NOMO-1 treated with DMSO at 0.1 percent for 48 hours (cell line): ENCODE results near the gene PSMD5.
A peak's percentile ranks its signal among the peaks of the same experiment; 100 is the strongest.
"Not testable (repeated sequence)": the region's sequence is repeated elsewhere in the genome, so short reads cannot be mapped to it uniquely, and the experiment has no call there.

Experiments used
- DNase-seq: peaks from one replicate; lab custom pipeline; 2025; ENCODE audit not compliant: unreplicated experiment; lab: John Stamatoyannopoulos, UW

The PSMD5 gene

GRCh38 chr9:120815075-120815474 lies 27.6 kb downstream of the PSMD5 start:
- DNase-seq: no peak

- no peak for DNase-seq
Observed at GRCh38 chr9:120808931-120809330, 33.8 kb downstream of the PSMD5 start.

GRCh38 chr9:120807607-120808379 lies 34.9 kb downstream of the PSMD5 start:
- DNase-seq: no peak

GRCh38 chr9:120804784-120805363 lies 37.8 kb downstream of the PSMD5 start:
- not testable (repeated sequence) for DNase-seq

GRCh38 chr9:120801441-120801840 lies 41.3 kb downstream of the PSMD5 start:
- DNase-seq: no peak

- DNase-seq: peak; percentile 81
Observed at GRCh38 chr9:120792898-120793765, 49.6 kb downstream of the PSMD5 start, which contains the start of gene FBXW2. TSS of gene FBXW2 (minus strand) at chr9:120793416. CDS start at chr9:120788258, 5,158 bp downstream.

- DNase-seq: no peak
Observed at GRCh38 chr9:120791161-120791560, 51.6 kb downstream of the PSMD5 start.

- peak; percentile 5 for DNase-seq
Observed at GRCh38 chr9:120787933-120788332, 54.8 kb downstream of the PSMD5 start.

GRCh38 chr9:120783602-120784047 lies 59.1 kb downstream of the PSMD5 start:
- DNase-seq: peak; percentile 97

GRCh38 chr9:120781236-120781635 lies 61.5 kb downstream of the PSMD5 start:
- no peak for DNase-seq

- DNase-seq: no peak
Observed at GRCh38 chr9:120780367-120780766, 62.4 kb downstream of the PSMD5 start.

GRCh38 chr9:120779227-120779626 lies 63.5 kb downstream of the PSMD5 start:
- no peak for DNase-seq

- peak; percentile 12 for DNase-seq
Observed at GRCh38 chr9:120778758-120779157, 64.0 kb downstream of the PSMD5 start.

GRCh38 chr9:120777229-120777628 lies 65.5 kb downstream of the PSMD5 start:
- no peak for DNase-seq

- DNase-seq: no peak
Observed at GRCh38 chr9:120776788-120777187, 65.9 kb downstream of the PSMD5 start.

GRCh38 chr9:120775859-120776258 lies 66.9 kb downstream of the PSMD5 start:
- DNase-seq: no peak

- no peak for DNase-seq
Observed at GRCh38 chr9:120774719-120775118, 68.0 kb downstream of the PSMD5 start.

GRCh38 chr9:120773256-120773655 lies 69.5 kb downstream of the PSMD5 start:
- DNase-seq: no peak

- DNase-seq: peak; percentile 53
Observed at GRCh38 chr9:120770931-120771330, 71.8 kb downstream of the PSMD5 start.

- no peak for DNase-seq
Observed at GRCh38 chr9:120768886-120769285, 73.8 kb downstream of the PSMD5 start.

GRCh38 chr9:120768247-120768646 lies 74.5 kb downstream of the PSMD5 start:
- DNase-seq: no peak

- DNase-seq: no peak
Observed at GRCh38 chr9:120767451-120767850, 75.3 kb downstream of the PSMD5 start.
